HEK293T (cell line): Measurements from ENCODE around the gene NUDT14.

Experiments
- CTCF ChIA-PET: fragments of 350-600 bp; formaldehyde crosslinking; extraction: SDS; loops from one replicate; lab custom pipeline; 2021; ENCODE audit warnings: antibody characterized with exemption, inconsistent platforms; lab: Yijun Ruan, JAX
- POLR2A ChIA-PET: fragments of 350-600 bp; formaldehyde crosslinking; extraction: SDS; loops from one replicate; lab custom pipeline; 2020; ENCODE audit warnings: antibody characterized with exemption, inconsistent platforms; lab: Yijun Ruan, JAX
- DNase-seq: peaks from one replicate; pipeline ENCODE4 v3.0.0; 2012; ENCODE audit warnings: mixed read lengths; ENCODE audit errors: extremely low spot score
- ARNT ChIP-seq: fragments of 450-650 bp; IDR thresholded peaks from 2 replicates; pipeline ENCODE4 v1.6.1; 2017; ENCODE audit warnings: mild to moderate bottlenecking
- BHLHE40 ChIP-seq: fragments of 450-650 bp; IDR thresholded peaks from 2 replicates; pipeline ENCODE4 v1.6.1; 2016; ENCODE audit warnings: mild to moderate bottlenecking, moderate library complexity, borderline replicate concordance
- CTBP1 ChIP-seq: fragments of 450-650 bp; IDR thresholded peaks from 2 replicates; pipeline ENCODE4 v1.6.1; 2016; ENCODE audit warnings: borderline replicate concordance
- ELF4 ChIP-seq: fragments of 450-650 bp; IDR thresholded peaks from 2 replicates; pipeline ENCODE4 v1.6.1; 2017; ENCODE audit warnings: antibody characterized with exemption
- FOXA1 ChIP-seq: fragments of 450-650 bp; IDR thresholded peaks from 2 replicates; pipeline ENCODE4 v1.6.1; 2016; ENCODE audit warnings: mild to moderate bottlenecking
- FOXK2 ChIP-seq: fragments of 450-650 bp; IDR thresholded peaks from 2 replicates; pipeline ENCODE4 v1.6.1; 2016; ENCODE audit warnings: mild to moderate bottlenecking
- FOXM1 ChIP-seq: fragments of 450-650 bp; IDR thresholded peaks from 2 replicates; pipeline ENCODE4 v1.6.1; 2017; ENCODE audit warnings: mild to moderate bottlenecking, borderline replicate concordance
- HDGF ChIP-seq: fragments of 450-650 bp; IDR thresholded peaks from 2 replicates; pipeline ENCODE4 v1.6.1; 2017; ENCODE audit warnings: antibody characterized with exemption, borderline replicate concordance
- L3MBTL2 ChIP-seq: fragments of 450-650 bp; conservative IDR thresholded peaks from 2 replicates; pipeline ENCODE4 v1.6.1; 2016; ENCODE audit warnings: mild to moderate bottlenecking
- LEF1 ChIP-seq: fragments of 450-650 bp; IDR thresholded peaks from 2 replicates; pipeline ENCODE4 v1.6.1; 2017; ENCODE audit warnings: mild to moderate bottlenecking, borderline replicate concordance
- NFRKB ChIP-seq: fragments of 450-650 bp; IDR thresholded peaks from 2 replicates; pipeline ENCODE4 v1.6.1; 2016; ENCODE audit warnings: mild to moderate bottlenecking, moderate library complexity
- SP1 ChIP-seq: fragments of 450-650 bp; IDR thresholded peaks from 2 replicates; pipeline ENCODE4 v1.6.1; 2017
- SUZ12 ChIP-seq: fragments of 450-650 bp; IDR thresholded peaks from 2 replicates; pipeline ENCODE4 v1.6.1; 2016; ENCODE audit warnings: mild to moderate bottlenecking
- TARDBP ChIP-seq: fragments of 450-650 bp; IDR thresholded peaks from 2 replicates; pipeline ENCODE4 v1.6.1; 2016
- ZNF384 ChIP-seq: fragments of 450-650 bp; IDR thresholded peaks from 2 replicates; pipeline ENCODE4 v1.6.1; 2016
- TF ChIP-seq, protein P1 (sequence below): fragments of 450-650 bp; IDR thresholded peaks from 2 replicates; pipeline ENCODE4 v1.6.1; 2016

NUDT14 gene

DNA sequence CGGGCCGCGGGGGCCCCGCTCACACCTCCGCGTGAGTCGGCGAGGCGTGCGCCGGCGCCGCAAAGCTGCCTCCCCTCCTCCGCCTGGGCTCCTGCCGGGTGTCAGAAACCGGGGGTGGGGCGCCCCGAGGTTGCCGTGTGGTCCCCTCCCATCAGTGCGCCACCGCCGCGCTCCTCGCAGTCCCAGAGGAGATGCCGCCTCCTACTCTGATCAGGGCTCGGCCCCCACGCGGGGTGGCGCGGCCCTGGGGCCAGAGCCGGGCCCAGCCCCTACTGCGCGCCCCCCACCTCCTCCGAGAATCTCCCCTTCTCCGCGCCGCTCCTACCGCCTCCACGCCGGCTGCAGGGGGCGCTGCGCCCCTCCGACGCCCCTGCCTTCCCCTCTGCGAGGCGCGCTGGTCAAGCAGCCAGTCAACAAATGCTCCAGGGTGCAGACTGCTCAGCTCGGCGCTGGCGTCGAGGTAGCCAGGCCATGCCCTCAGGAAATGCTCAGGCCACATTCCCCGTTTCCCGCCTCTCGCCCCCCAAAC, 12.1 kb downstream of the NUDT14 start:
- TF ChIP-seq SUZ12 (no peak), ARNT (no peak), SP1 (no peak), ELF4 (no peak), HDGF (no peak), TARDBP (no peak), FOXA1 (no peak), L3MBTL2 (peak; percentile 50), ZNF384 (no peak), CTBP1 (0 out of 2 replicates have a peak, but pooled peaks have one; percentile 21), FOXM1 (no peak), FOXK2 (no peak), LEF1 (no peak)
- TF ChIP-seq, protein P1, sequence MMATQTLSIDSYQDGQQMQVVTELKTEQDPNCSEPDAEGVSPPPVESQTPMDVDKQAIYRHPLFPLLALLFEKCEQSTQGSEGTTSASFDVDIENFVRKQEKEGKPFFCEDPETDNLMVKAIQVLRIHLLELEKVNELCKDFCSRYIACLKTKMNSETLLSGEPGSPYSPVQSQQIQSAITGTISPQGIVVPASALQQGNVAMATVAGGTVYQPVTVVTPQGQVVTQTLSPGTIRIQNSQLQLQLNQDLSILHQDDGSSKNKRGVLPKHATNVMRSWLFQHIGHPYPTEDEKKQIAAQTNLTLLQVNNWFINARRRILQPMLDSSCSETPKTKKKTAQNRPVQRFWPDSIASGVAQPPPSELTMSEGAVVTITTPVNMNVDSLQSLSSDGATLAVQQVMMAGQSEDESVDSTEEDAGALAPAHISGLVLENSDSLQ = no peak
- CTCF ChIA-PET = interaction anchor here (0.7 to 2.1 kb wide), 6 partner anchors 12 to 77 kb away, joined by 3 to 10 read pairs (median 4); partner anchors contain the start of gene NUDT14
- DNase-seq = peak; percentile 71
- POLR2A ChIA-PET = interaction anchor here (1.2 to 2.0 kb wide), 3 partner anchors 80 to 145 kb away, joined by 3 to 7 read pairs (median 5); partner anchors contain the start of genes BRF1, BTBD6 and PACS2

DNA sequence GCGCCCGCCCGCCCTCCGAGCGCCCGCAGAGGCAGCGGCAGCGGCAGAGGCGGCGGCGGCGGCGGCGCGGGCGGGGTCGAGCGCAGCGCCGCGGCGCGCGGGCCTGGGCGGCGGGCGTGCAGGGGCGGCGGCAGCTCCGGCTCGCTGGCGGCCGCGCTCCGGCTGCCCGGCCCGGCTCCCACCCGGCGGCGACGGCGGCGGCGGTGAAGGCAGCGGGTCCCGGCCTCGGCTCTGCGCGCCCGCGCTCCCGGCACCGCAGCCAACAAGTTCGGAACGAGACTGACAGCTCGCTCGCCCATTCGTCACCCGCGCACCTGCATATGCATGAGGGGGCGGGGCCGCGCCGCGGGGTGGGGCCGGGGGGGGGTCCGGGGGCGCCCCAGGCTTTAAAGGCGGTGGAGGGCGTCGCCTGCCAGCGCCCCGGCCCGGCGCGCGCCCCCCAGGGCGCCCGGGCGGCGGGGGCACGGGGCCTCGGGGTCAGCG, 12.6 kb downstream of the NUDT14 start, which contains the start of gene JAG2:
JAG2 (minus strand) TSS at position 281 of the 483 bp plus-strand sequence. CDS start 356 bp downstream, outside the sequence.
- POLR2A ChIA-PET = interaction anchor here (1.2 to 2.0 kb wide), 3 partner anchors 80 to 146 kb away, joined by 3 to 7 read pairs (median 5); partner anchors contain the start of genes BRF1, BTBD6 and PACS2
- TF ChIP-seq FOXM1 (0 out of 2 replicates have a peak, but pooled peaks have one; percentile 11), L3MBTL2 (no peak), FOXK2 (no peak), HDGF (no peak), BHLHE40 (no peak), CTBP1 (no peak)
- TF ChIP-seq, protein P1 = peak; percentile 81
- CTCF ChIA-PET = interaction anchor here (0.7 to 2.1 kb wide), 3 partner anchors 13 to 137 kb away, joined by 3 to 10 read pairs (median 3); partner anchors contain the start of gene NUDT14
- peak; percentile 75 for DNase-seq

DNA sequence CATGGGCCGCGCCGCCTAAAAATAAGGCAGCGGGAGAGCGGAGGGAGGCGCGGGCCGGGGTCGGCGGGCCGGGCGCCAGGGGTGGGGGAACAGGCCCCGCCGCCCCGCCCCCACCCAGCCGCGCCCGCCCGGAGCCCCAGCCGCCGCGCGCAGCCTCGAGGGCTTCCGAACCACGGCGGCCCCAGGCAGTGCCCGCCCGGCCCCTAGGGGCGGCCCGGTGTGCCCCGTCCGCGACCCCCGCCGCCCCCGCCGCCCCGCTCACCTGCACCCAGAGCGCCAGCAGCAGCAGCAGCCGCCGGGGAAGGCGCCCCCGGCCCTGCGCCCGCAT, 13.1 kb downstream of the NUDT14 start:
- ChIA-PET CTCF (interaction anchor here (0.7 to 1.0 kb wide), 2 partner anchors 22 to 137 kb away, joined by 3 read pairs; no protein-coding TSS in a partner anchor), POLR2A (interaction anchor here (1.2 to 2.0 kb wide), 3 partner anchors 81 to 146 kb away, joined by 3 to 7 read pairs (median 5); partner anchors contain the start of genes BRF1, BTBD6 and PACS2)
- no peak for DNase-seq
- TF ChIP-seq CTBP1 = no peak
- no peak for TF ChIP-seq L3MBTL2
- no peak for TF ChIP-seq TARDBP
- no peak for TF ChIP-seq FOXM1
- no peak for TF ChIP-seq ELF4
- TF ChIP-seq BHLHE40 = no peak
- no peak for TF ChIP-seq SUZ12
- no peak for TF ChIP-seq FOXK2
- TF ChIP-seq, protein P1 = no peak
- TF ChIP-seq ARNT = no peak

- TF ChIP-seq ARNT (peak; percentile 83), CTBP1 (0 out of 2 replicates have a peak, but pooled peaks have one; percentile 30), NFRKB (no peak)
- peak; percentile 60 for DNase-seq
- ChIA-PET POLR2A (interaction anchor here (1.2 to 2.0 kb wide), 3 partner anchors 81 to 147 kb away, joined by 3 to 7 read pairs (median 5); partner anchors contain the start of genes BRF1, BTBD6 and PACS2), CTCF (interaction anchor here (0.7 to 1.0 kb wide), 2 partner anchors 21 to 138 kb away, joined by 3 read pairs; no protein-coding TSS in a partner anchor)
Observed at GRCh38 chr14:105167303-105168092, 13.6 kb downstream of the NUDT14 start.

DNA sequence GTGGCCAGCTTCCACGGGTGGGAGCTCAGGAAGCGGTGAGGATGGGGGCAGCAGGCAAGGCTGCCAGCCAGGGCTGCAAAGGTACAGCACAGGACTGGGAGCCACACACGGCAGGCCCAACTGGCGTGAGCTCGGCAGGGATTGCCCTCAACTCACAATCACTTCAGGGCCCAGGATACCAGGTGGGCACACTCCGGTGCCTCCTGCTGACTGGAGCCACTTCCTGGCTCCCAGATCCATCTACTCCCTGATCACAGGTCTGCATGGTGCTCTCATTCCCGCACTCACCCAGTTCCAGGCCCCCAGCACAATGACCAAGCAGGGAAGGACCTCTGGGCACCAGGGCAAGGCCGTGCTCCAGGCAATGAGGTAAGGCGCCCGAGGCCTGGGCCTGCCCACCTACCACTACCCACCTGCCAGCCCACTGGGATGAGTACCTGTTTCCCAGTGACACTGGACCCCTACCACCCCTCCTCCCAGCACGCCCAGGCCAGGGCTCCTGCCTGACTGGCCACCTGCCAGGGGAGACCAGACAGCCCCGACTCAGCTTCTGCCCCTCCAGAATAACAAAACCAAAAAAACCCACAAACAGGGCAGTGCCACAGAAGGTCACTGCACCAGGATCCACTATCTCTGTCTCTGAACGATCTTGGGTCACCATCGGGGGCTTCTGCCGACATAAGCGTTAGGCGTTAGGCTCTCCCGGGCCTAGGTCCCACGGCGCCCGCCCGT, 14.4 kb downstream of the NUDT14 start:
- no peak for TF ChIP-seq FOXA1
- no peak for TF ChIP-seq ZNF384
- TF ChIP-seq SUZ12 = no peak
- no peak for TF ChIP-seq SP1
- TF ChIP-seq NFRKB = no peak
- TF ChIP-seq L3MBTL2 = no peak
- TF ChIP-seq FOXK2 = no peak
- ChIA-PET CTCF (no interaction called here), POLR2A (no interaction called here)
- no peak for DNase-seq
